PFSK-1 (cell line): ENCODE measurements around the gene FYN.

Source experiments
- FOXP2 ChIP-seq: optimal IDR thresholded peaks from 2 replicates; pipeline ENCODE3; 2011; ENCODE audit warnings: borderline replicate concordance, control low read depth, inconsistent platforms; ENCODE audit not compliant: insufficient read depth; ENCODE audit errors: extremely low read length, extremely low read depth
- POLR2AphosphoS5 ChIP-seq: IDR thresholded peaks from 2 replicates; pipeline ENCODE4 v1.6.1; 2012; ENCODE audit warnings: low read depth, mild to moderate bottlenecking, control low read depth, low read length, moderate library complexity
- SIN3A ChIP-seq: IDR thresholded peaks from 2 replicates; pipeline ENCODE4 v1.6.1; 2012; ENCODE audit warnings: mild to moderate bottlenecking, low read length, moderate library complexity, borderline replicate concordance; ENCODE audit not compliant: insufficient read depth
- TAF1 ChIP-seq: IDR thresholded peaks from 2 replicates; pipeline ENCODE4 v1.6.1; 2012; ENCODE audit warnings: low read length, control low read depth, borderline replicate concordance; ENCODE audit not compliant: insufficient read depth
- TF ChIP-seq, protein P1 (sequence below), 2 experiments: IDR thresholded peaks; 2 replicates each; pipeline versions ENCODE4 v1.6.1 to v1.8.0; 2011 to 2012; ENCODE audit warnings: low read depth in 2 of 2, low read length in 2 of 2, control low read depth in 1 of 2, inconsistent platforms in 1 of 2, mild to moderate bottlenecking in 1 of 2, moderate library complexity in 1 of 2; ENCODE audit not compliant: insufficient read depth in 1 of 2

GRCh38 chr6:111669326-111669725, 203.9 kb downstream of the FYN start:
- TF ChIP-seq, protein P1, sequence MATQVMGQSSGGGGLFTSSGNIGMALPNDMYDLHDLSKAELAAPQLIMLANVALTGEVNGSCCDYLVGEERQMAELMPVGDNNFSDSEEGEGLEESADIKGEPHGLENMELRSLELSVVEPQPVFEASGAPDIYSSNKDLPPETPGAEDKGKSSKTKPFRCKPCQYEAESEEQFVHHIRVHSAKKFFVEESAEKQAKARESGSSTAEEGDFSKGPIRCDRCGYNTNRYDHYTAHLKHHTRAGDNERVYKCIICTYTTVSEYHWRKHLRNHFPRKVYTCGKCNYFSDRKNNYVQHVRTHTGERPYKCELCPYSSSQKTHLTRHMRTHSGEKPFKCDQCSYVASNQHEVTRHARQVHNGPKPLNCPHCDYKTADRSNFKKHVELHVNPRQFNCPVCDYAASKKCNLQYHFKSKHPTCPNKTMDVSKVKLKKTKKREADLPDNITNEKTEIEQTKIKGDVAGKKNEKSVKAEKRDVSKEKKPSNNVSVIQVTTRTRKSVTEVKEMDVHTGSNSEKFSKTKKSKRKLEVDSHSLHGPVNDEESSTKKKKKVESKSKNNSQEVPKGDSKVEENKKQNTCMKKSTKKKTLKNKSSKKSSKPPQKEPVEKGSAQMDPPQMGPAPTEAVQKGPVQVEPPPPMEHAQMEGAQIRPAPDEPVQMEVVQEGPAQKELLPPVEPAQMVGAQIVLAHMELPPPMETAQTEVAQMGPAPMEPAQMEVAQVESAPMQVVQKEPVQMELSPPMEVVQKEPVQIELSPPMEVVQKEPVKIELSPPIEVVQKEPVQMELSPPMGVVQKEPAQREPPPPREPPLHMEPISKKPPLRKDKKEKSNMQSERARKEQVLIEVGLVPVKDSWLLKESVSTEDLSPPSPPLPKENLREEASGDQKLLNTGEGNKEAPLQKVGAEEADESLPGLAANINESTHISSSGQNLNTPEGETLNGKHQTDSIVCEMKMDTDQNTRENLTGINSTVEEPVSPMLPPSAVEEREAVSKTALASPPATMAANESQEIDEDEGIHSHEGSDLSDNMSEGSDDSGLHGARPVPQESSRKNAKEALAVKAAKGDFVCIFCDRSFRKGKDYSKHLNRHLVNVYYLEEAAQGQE (IDR thresholded peaks at IDR 0.05; ENCODE audit: insufficient read depth in 1 of 2, low read depth in 2 of 2, low read length in 2 of 2), result no peak
- no peak for TF ChIP-seq FOXP2
- TF ChIP-seq POLR2AphosphoS5, result no peak
- no peak for TF ChIP-seq TAF1
- TF ChIP-seq SIN3A, result no peak
